Endodermal cell (in vitro differentiated cells): ENCODE data around the gene PPFIBP2. TPM values are rescaled to one million over a fixed set of nuclear protein-coding genes. Genes with fewer than 3 reads are reported as not detected.

Source experiments
- DNase-seq: peaks from one replicate; pipeline ENCODE4 v3.0.0-alpha.2; 2017
- H3K27ac ChIP-seq: 2 replicates; pipeline ENCODE4 v1.5.1; 2013; ENCODE audit warnings: mild to moderate bottlenecking, low read depth, low read length, moderate library complexity
- H3K27me3 ChIP-seq: 2 replicates; pipeline ENCODE4 v1.6.1; 2013; ENCODE audit warnings: mild to moderate bottlenecking, low read length, moderate library complexity; ENCODE audit not compliant: insufficient read depth, control insufficient read depth, poor library complexity, severe bottlenecking
- H3K36me3 ChIP-seq: 2 replicates; pipeline ENCODE4 v1.7.0; 2013; ENCODE audit warnings: mild to moderate bottlenecking, low read length, moderate library complexity; ENCODE audit not compliant: control insufficient read depth, insufficient read depth
- H3K4me1 ChIP-seq: one replicate; pipeline ENCODE4 v1.7.0; 2013; ENCODE audit warnings: low read length; ENCODE audit not compliant: control insufficient read depth, insufficient read depth
- H3K4me3 ChIP-seq: 2 replicates; pipeline ENCODE4 v1.5.1; 2013; ENCODE audit warnings: mild to moderate bottlenecking, low read length, moderate library complexity
- H3K9ac ChIP-seq: 2 replicates; pipeline ENCODE4 v1.6.1; 2013; ENCODE audit warnings: mild to moderate bottlenecking, low read length, moderate library complexity; ENCODE audit not compliant: poor library complexity, severe bottlenecking; ENCODE audit errors: extremely low read depth
- H3K9me3 ChIP-seq: 2 replicates; pipeline ENCODE4 v1.6.1; 2013; ENCODE audit warnings: mild to moderate bottlenecking, low read length, moderate library complexity; ENCODE audit not compliant: control insufficient read depth
- H3K27ac Mint-ChIP-seq: 2 replicates; pipeline ENCODE4 v1.8.0; 2020; ENCODE audit warnings: mixed read lengths
- H3K27me3 Mint-ChIP-seq: 2 replicates; pipeline ENCODE4 v1.8.0; 2021; ENCODE audit warnings: mild to moderate bottlenecking, mixed read lengths; ENCODE audit not compliant: insufficient read depth
- H3K36me3 Mint-ChIP-seq: 2 replicates; pipeline ENCODE4 v1.8.0; 2020; ENCODE audit warnings: low read depth, mixed read lengths
- H3K4me1 Mint-ChIP-seq: 2 replicates; pipeline ENCODE4 v1.8.0; 2020; ENCODE audit warnings: mixed read lengths
- H3K4me3 Mint-ChIP-seq: 2 replicates; pipeline ENCODE4 v1.8.0; 2020; ENCODE audit warnings: mild to moderate bottlenecking, moderate library complexity, mixed read lengths
- H3K9me3 Mint-ChIP-seq: 2 replicates; pipeline ENCODE4 v1.8.0; 2020; ENCODE audit warnings: mild to moderate bottlenecking, mixed read lengths
- CTCF ChIP-seq: fragments of 200-600 bp; sonication (generic); conservative IDR thresholded peaks from 2 replicates; pipeline ENCODE4 v1.5.0; 2021; ENCODE audit warnings: antibody characterized with exemption, mild to moderate bottlenecking
- WGBS, 2 experiments: methylation state at CpG; one replicate each; pipeline versions ENCODE4 v1.1.5 to v1.1.7; 2013; ENCODE audit warnings: missing lambda C conversion rate in 2 of 2, mixed read lengths in 1 of 2; ENCODE audit not compliant: insufficient coverage in 1 of 2, insufficient read length in 1 of 2; 5-methylcytosine and 5-hydroxymethylcytosine counted together
- total RNA-seq, 2 donors: library from RNA; stranded (reverse); fragmentation: NEBNext Ultra II Directional in 1 of 2; extraction: Animal tissue kit (Norgen Biotek cat#: 25700) in 1 of 2; gene quantifications; 2 replicates in 1 of 2; 3 replicates in 1 of 2; pipeline ENCODE4 v1.2.1, GENCODE V29; 2021

The PPFIBP2 gene
- total RNA-seq, 2 donors from 2014 or later = 149 to 195 TPM

GRCh38 chr11:7579361-7579791, 65.6 kb downstream of the PPFIBP2 start:
- Mint-ChIP-seq H3K4me1 (peaks cover 56% of the 10 kb centered on the region), H3K27ac (no peak overlapping the region), H3K27me3 (no peaks in the 10 kb centered on the region), H3K9me3 (no peaks in the 10 kb centered on the region), H3K36me3 (no peaks in the 10 kb centered on the region), H3K4me3 (no peak overlapping the region)
- Histone ChIP-seq H3K9ac (no peak overlapping the region), H3K36me3 (no peaks in the 10 kb centered on the region), H3K4me3 (no peak overlapping the region), H3K27ac (no peak overlapping the region), H3K4me1 (peaks cover 37% of the 10 kb centered on the region), H3K27me3 (no peaks in the 10 kb centered on the region), H3K9me3 (no peaks in the 10 kb centered on the region)
- DNase-seq = no peak
- WGBS, 2 experiments = 88% methylated on average over 1 of the region's 1 CpG; no CpG with 5 or more reads in 1 of the 2 experiments
- TF ChIP-seq CTCF = no peak

GRCh38 chr11:7581021-7581590, 67.3 kb downstream of the PPFIBP2 start:
- Mint-ChIP-seq H3K36me3 (no peaks in the 10 kb centered on the region), H3K27me3 (no peaks in the 10 kb centered on the region), H3K4me1 (peaks cover 39% of the 10 kb centered on the region), H3K27ac (no peak overlapping the region), H3K4me3 (no peak overlapping the region), H3K9me3 (no peaks in the 10 kb centered on the region)
- Histone ChIP-seq H3K4me3 (no peak overlapping the region), H3K9ac (no peak overlapping the region), H3K4me1 (peaks cover 20% of the 10 kb centered on the region), H3K27me3 (no peaks in the 10 kb centered on the region), H3K9me3 (no peaks in the 10 kb centered on the region), H3K36me3 (peaks cover 5% of the 10 kb centered on the region), H3K27ac (no peak overlapping the region)
- WGBS, 2 experiments = 98 to 100% methylated on average over 2 of the region's 2 CpGs
- no peak for DNase-seq
- TF ChIP-seq CTCF = no peak

GRCh38 chr11:7582338-7582985, 68.7 kb downstream of the PPFIBP2 start:
- DNase-seq = no peak
- Histone ChIP-seq H3K4me1 (peaks cover 8% of the 10 kb centered on the region), H3K4me3 (no peak overlapping the region), H3K27me3 (no peaks in the 10 kb centered on the region), H3K9me3 (no peaks in the 10 kb centered on the region), H3K9ac (no peak overlapping the region), H3K36me3 (peaks cover 16% of the 10 kb centered on the region), H3K27ac (no peak overlapping the region)
- WGBS, 2 experiments = 92 to 100% methylated on average over 1 to 2 of the region's 2 CpGs
- no peak for TF ChIP-seq CTCF
- Mint-ChIP-seq H3K4me1 (peaks cover 25% of the 10 kb centered on the region), H3K27me3 (no peaks in the 10 kb centered on the region), H3K27ac (no peak overlapping the region), H3K36me3 (peaks cover 2% of the 10 kb centered on the region), H3K4me3 (no peak overlapping the region), H3K9me3 (no peaks in the 10 kb centered on the region)
